Activated CD8-positive, alpha-beta T cell treated with anti-CD3 and anti-CD28 coated beads for 36 hours (primary cell): ENCODE results near the gene LRRC8C. TPM values are rescaled to one million over a fixed set of nuclear protein-coding genes. Genes with fewer than 3 reads are reported as not detected.

ENCODE experiments used
- ATAC-seq: fragments of 200-7000 bp; cut with Tn5 transposase; one replicate; pipeline ENCODE4 v1.10.0; 2021; ENCODE audit warnings: mild to moderate bottlenecking, moderate library complexity
- CTCF ChIA-PET: fragments of 350-600 bp; sonication (Branson Sonifier 250); formaldehyde crosslinking; loops from one replicate; lab custom pipeline; 2021; ENCODE audit warnings: antibody characterized with exemption; lab: Charles Lee
- POLR2A ChIA-PET: fragments of 350-600 bp; sonication (Branson Sonifier 250); formaldehyde crosslinking; loops from one replicate; lab custom pipeline; 2021; ENCODE audit warnings: antibody characterized with exemption; lab: Charles Lee
- DNase-seq: peaks from one replicate; pipeline ENCODE4 v3.0.0-alpha.2; 2020
- H3K27ac Mint-ChIP-seq: one replicate; pipeline ENCODE4 v1.8.0; 2021; ENCODE audit warnings: mild to moderate bottlenecking, mixed read lengths
- H3K27me3 Mint-ChIP-seq: one replicate; pipeline ENCODE4 v1.8.0; 2021; ENCODE audit warnings: mixed read lengths
- H3K36me3 Mint-ChIP-seq: one replicate; pipeline ENCODE4 v1.8.0; 2021; ENCODE audit warnings: low read depth, mixed read lengths
- H3K4me1 Mint-ChIP-seq: one replicate; pipeline ENCODE4 v1.8.0; 2021; ENCODE audit warnings: low read depth, mixed read lengths
- H3K4me3 Mint-ChIP-seq: one replicate; pipeline ENCODE4 v1.8.0; 2021; ENCODE audit warnings: mild to moderate bottlenecking, moderate library complexity, mixed read lengths
- H3K9me3 Mint-ChIP-seq: one replicate; pipeline ENCODE4 v1.8.0; 2021; ENCODE audit warnings: mixed read lengths
- intact Hi-C: fragments of 100-400 bp; cut with micrococcal nuclease; formaldehyde crosslinking; loops from one replicate; pipeline ENCODE4 v1.10.0; 2022
- total RNA-seq, 2 experiments: library from RNA; stranded (reverse); gene quantifications; one replicate each; pipeline ENCODE4 v1.2.3, GENCODE V29; 2021
- TF ChIP-seq, protein P1 (sequence below): fragments of 200-600 bp; IDR thresholded peaks from one replicate; pipeline ENCODE4 v1.8.0; 2022; ENCODE audit warnings: antibody characterized with exemption, mild to moderate bottlenecking

The LRRC8C gene
- total RNA-seq, 2 experiments from 2014 or later = 34.4 to 37.4 TPM

DNA sequence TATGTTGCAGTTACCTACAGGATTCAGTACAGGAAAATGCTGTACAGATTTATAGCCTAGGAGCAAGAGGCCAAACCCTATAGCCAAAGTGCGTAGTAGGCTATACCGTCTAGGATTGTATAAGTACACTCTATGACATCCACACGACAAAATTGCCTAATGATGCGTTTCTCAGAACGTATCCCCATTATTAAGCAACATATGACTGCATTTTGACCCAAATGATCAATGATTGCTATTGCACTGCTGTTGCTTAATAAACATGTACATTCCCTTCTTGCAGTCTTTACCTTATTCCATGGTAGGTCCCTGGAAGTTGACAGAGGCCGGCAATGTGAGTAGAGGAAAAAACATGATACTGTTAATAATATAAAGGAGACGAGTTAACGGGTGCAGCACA lies 33.0 kb downstream of the LRRC8C start:
- H3K36me3 Mint-ChIP-seq = peaks cover 66% of the 10 kb centered on the region
- peaks cover 85% of the 10 kb centered on the region for H3K4me1 Mint-ChIP-seq
- H3K4me3 Mint-ChIP-seq = no peak overlapping the region
- DNase-seq (no peak), ATAC-seq (no peak)
- ChIA-PET CTCF (interaction anchor here (0.9 kb wide), 2 partner anchors 8 to 9 kb away, joined by 3 to 5 read pairs; no protein-coding TSS in a partner anchor), POLR2A (no interaction called here)
- intact Hi-C loops = no loop called here
- TF ChIP-seq, protein P1, sequence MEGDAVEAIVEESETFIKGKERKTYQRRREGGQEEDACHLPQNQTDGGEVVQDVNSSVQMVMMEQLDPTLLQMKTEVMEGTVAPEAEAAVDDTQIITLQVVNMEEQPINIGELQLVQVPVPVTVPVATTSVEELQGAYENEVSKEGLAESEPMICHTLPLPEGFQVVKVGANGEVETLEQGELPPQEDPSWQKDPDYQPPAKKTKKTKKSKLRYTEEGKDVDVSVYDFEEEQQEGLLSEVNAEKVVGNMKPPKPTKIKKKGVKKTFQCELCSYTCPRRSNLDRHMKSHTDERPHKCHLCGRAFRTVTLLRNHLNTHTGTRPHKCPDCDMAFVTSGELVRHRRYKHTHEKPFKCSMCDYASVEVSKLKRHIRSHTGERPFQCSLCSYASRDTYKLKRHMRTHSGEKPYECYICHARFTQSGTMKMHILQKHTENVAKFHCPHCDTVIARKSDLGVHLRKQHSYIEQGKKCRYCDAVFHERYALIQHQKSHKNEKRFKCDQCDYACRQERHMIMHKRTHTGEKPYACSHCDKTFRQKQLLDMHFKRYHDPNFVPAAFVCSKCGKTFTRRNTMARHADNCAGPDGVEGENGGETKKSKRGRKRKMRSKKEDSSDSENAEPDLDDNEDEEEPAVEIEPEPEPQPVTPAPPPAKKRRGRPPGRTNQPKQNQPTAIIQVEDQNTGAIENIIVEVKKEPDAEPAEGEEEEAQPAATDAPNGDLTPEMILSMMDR = no peak
- no peak overlapping the region for H3K27ac Mint-ChIP-seq
- H3K27me3 Mint-ChIP-seq = no peaks in the 10 kb centered on the region
- peaks cover 18% of the 10 kb centered on the region for H3K9me3 Mint-ChIP-seq

DNA sequence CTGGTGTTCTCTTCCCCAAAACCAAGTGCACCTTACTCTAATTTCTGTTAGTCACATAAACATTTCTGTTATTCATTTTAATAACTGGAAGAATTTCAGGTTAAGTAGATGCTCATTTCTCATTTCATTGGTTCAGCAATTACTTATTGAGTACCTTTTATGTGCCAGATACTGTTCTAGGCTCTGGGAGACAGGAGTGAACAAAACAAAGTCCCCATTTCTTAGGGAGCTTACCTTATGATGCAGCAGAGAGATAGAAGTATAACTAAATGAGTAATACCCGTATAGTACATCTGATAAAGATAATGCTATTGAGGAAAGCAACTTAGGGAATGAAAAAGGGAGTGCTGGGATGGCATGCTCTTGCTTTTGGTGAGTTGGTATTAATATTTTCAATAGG lies 33.7 kb downstream of the LRRC8C start:
- Mint-ChIP-seq H3K27ac (peak overlapping the region; percentile 89), H3K27me3 (no peaks in the 10 kb centered on the region), H3K36me3 (peaks cover 66% of the 10 kb centered on the region), H3K4me1 (peaks cover 85% of the 10 kb centered on the region), H3K4me3 (no peak overlapping the region), H3K9me3 (peaks cover 18% of the 10 kb centered on the region)
- DNase-seq (no peak), ATAC-seq (peak; percentile 18)
- ChIA-PET CTCF (interaction anchor here (0.9 to 5.1 kb wide), 4 partner anchors 8 to 96 kb away, joined by 3 to 29 read pairs (median 5); no protein-coding TSS in a partner anchor), POLR2A (interaction anchor here (1.5 kb wide), 1 partner anchor 32 kb away, joined by 5 read pairs; no protein-coding TSS in a partner anchor)
- TF ChIP-seq, protein P1 = no peak
- intact Hi-C loops = no loop called here

DNA sequence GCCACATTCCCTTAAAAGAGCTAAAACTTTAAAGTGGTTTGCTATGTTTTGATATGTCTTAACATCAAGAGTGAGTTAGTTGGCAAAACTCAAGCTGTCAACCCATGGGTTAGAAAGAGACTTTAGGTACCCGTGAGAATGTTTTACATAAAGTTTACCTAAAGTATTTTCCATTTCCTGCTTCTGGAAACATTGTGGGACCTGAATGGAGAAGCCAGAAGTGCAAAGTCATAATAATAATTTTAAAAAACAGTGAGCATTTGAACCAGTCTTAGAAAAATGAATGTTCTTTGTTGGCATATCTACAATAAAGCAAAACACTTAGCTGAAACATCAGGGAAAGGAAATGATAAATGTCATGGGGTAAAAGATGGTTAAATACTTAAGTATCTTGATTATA lies 34.8 kb downstream of the LRRC8C start:
- TF ChIP-seq, protein P1 = no peak
- peak overlapping the region; percentile 89 for H3K27ac Mint-ChIP-seq

DNA sequence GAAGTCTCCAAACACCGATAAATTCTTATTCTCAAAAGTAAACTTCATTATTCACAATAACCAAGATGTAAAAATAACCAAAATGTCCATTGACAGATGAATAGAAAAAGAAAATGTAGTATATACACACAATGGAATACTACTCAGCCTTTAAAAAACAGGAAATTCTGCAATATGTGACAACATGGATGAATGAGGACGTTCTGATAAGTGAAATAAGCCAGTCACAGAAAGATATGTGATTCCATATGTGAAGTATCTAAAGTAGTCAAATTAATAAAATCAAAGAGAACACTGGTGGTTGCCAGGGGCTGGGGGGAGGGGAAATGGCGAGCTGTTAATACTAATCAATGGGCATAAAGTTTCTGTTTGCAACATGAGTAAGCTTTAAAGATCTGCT lies 36.0 kb downstream of the LRRC8C start:
- intact Hi-C loops = no loop called here
- H3K4me3 Mint-ChIP-seq = no peak overlapping the region
- POLR2A ChIA-PET = interaction anchor here (1.2 to 1.5 kb wide), 2 partner anchors 14 to 18 kb away, joined by 3 to 4 read pairs; no protein-coding TSS in a partner anchor

More for the DNA sequence above, 34.8 kb downstream of the LRRC8C start:
- ChIA-PET CTCF (interaction anchor here (0.9 to 5.1 kb wide), 6 partner anchors 8 to 95 kb away, joined by 3 to 29 read pairs (median 6); no protein-coding TSS in a partner anchor), POLR2A (interaction anchor here (1.5 kb wide), 1 partner anchor 31 kb away, joined by 5 read pairs; no protein-coding TSS in a partner anchor)
- ATAC-seq = no peak
- DNase-seq = no peak
- H3K27me3 Mint-ChIP-seq = no peaks in the 10 kb centered on the region
- peak overlapping the region; percentile 5 for H3K4me3 Mint-ChIP-seq
- peaks cover 67% of the 10 kb centered on the region for H3K36me3 Mint-ChIP-seq
- intact Hi-C loops = no loop called here
- H3K4me1 Mint-ChIP-seq = peaks cover 88% of the 10 kb centered on the region
- peaks cover 10% of the 10 kb centered on the region for H3K9me3 Mint-ChIP-seq

More for the DNA sequence above, 36.0 kb downstream of the LRRC8C start:
- H3K36me3 Mint-ChIP-seq = peaks cover 68% of the 10 kb centered on the region
- ATAC-seq = no peak
- H3K27me3 Mint-ChIP-seq = no peaks in the 10 kb centered on the region
- TF ChIP-seq, protein P1 = no peak
- H3K4me1 Mint-ChIP-seq = peaks cover 95% of the 10 kb centered on the region
- peak overlapping the region; percentile 89 for H3K27ac Mint-ChIP-seq
- peaks cover 10% of the 10 kb centered on the region for H3K9me3 Mint-ChIP-seq
- DNase-seq = no peak
- CTCF ChIA-PET = interaction anchor here (1.3 to 5.1 kb wide), 4 partner anchors 10 to 94 kb away, joined by 3 to 29 read pairs (median 14); no protein-coding TSS in a partner anchor
